HEK293 (cell line): Measurements from ENCODE around the gene CORO6.

ENCODE experiments used
- CTCF ChIA-PET: fragments of 350-600 bp; formaldehyde crosslinking; extraction: SDS; loops from one replicate; lab custom pipeline; 2021; ENCODE audit warnings: antibody characterized with exemption; lab: Yijun Ruan, JAX
- POLR2A ChIA-PET: fragments of 300-600 bp; formaldehyde crosslinking; extraction: SDS; loops from one replicate; lab custom pipeline; 2020; ENCODE audit warnings: antibody characterized with exemption, inconsistent platforms; lab: Yijun Ruan, JAX
- H3K27ac ChIP-seq: fragments of 200-500 bp; sonication (Bioruptor generic); 2 replicates; pipeline ENCODE4 v1.5.1; 2014; ENCODE audit warnings: low read depth, low read length, control low read depth, inconsistent platforms; ENCODE audit errors: extremely low read depth
- H3K36me3 ChIP-seq, 2 experiments: fragments of 200-500 bp in 1 of 2; sonication (Bioruptor generic) in 1 of 2; 1 replicate in 1 of 2; 2 replicates in 1 of 2; pipeline ENCODE4 v1.5.1; 2014 to 2017; ENCODE audit warnings: inconsistent platforms in 2 of 2, low read length in 2 of 2; ENCODE audit not compliant: control insufficient read depth in 2 of 2, insufficient read depth in 1 of 2
- H3K4me1 ChIP-seq: fragments of 200-500 bp; sonication (Bioruptor generic); 2 replicates; pipeline ENCODE4 v1.5.1; 2014; ENCODE audit warnings: mild to moderate bottlenecking, low read length, inconsistent platforms; ENCODE audit not compliant: control insufficient read depth, insufficient read depth
- H3K4me3 ChIP-seq: 2 replicates; pipeline ENCODE4 v1.5.1; 2011; ENCODE audit warnings: low read depth, mild to moderate bottlenecking, control low read depth, low read length, moderate library complexity
- H3K9me3 ChIP-seq: fragments of 200-500 bp; sonication (Bioruptor generic); 2 replicates; pipeline ENCODE4 v1.5.1; 2014; ENCODE audit warnings: low read depth, low read length, inconsistent platforms; ENCODE audit not compliant: control insufficient read depth, insufficient read depth
- GLI4 ChIP-seq: fragments of 450-650 bp; formaldehyde crosslinking; IDR thresholded peaks from 2 replicates; pipeline ENCODE4 v1.5.1; 2016; ENCODE audit warnings: missing biosample characterization, missing genetic modification characterization
- ZBTB49 ChIP-seq: fragments of 450-650 bp; formaldehyde crosslinking; IDR thresholded peaks from 2 replicates; pipeline ENCODE4 v1.5.1; 2016; ENCODE audit warnings: missing biosample characterization, missing genetic modification characterization, low read depth
- ZBTB6 ChIP-seq: fragments of 450-650 bp; formaldehyde crosslinking; IDR thresholded peaks from 2 replicates; pipeline ENCODE4 v1.5.1; 2017; ENCODE audit warnings: missing biosample characterization, missing genetic modification characterization
- ZBTB8A ChIP-seq: fragments of 450-650 bp; formaldehyde crosslinking; IDR thresholded peaks from 2 replicates; pipeline ENCODE4 v1.5.1; 2016; ENCODE audit warnings: missing biosample characterization, missing genetic modification characterization
- ZFP69B ChIP-seq: fragments of 450-650 bp; formaldehyde crosslinking; IDR thresholded peaks from 2 replicates; pipeline ENCODE4 v1.5.1; 2016; ENCODE audit warnings: missing biosample characterization, missing genetic modification characterization
- ZNF121 ChIP-seq: fragments of 450-650 bp; formaldehyde crosslinking; IDR thresholded peaks from 2 replicates; pipeline ENCODE4 v1.5.1; 2016; ENCODE audit warnings: missing biosample characterization, missing genetic modification characterization
- ZNF133 ChIP-seq: fragments of 450-650 bp; formaldehyde crosslinking; IDR thresholded peaks from 2 replicates; pipeline ENCODE4 v1.5.1; 2016; ENCODE audit warnings: missing biosample characterization, missing genetic modification characterization
- ZNF274 ChIP-seq, 2 experiments: fragments of 200-500 bp in 1 of 2; fragments of 450-650 bp in 1 of 2; sonication (Bioruptor generic) in 1 of 2; formaldehyde crosslinking in 1 of 2; IDR thresholded peaks; 2 replicates each; pipeline versions ENCODE4 v1.5.1 to v1.6.1; 2014 to 2016; ENCODE audit warnings: borderline replicate concordance in 1 of 2, inconsistent platforms in 1 of 2, low read length in 1 of 2, missing biosample characterization in 1 of 2, missing genetic modification characterization in 1 of 2
- ZNF311 ChIP-seq: fragments of 450-650 bp; formaldehyde crosslinking; IDR thresholded peaks from 2 replicates; pipeline ENCODE4 v1.5.1; 2017; ENCODE audit warnings: missing biosample characterization, missing genetic modification characterization, borderline replicate concordance
- ZNF449 ChIP-seq: fragments of 450-650 bp; formaldehyde crosslinking; IDR thresholded peaks from 2 replicates; pipeline ENCODE4 v1.5.1; 2017; ENCODE audit warnings: missing biosample characterization, mild to moderate bottlenecking, missing genetic modification characterization, moderate library complexity
- ZNF473 ChIP-seq: fragments of 450-650 bp; formaldehyde crosslinking; IDR thresholded peaks from 2 replicates; pipeline ENCODE4 v1.5.1; 2017; ENCODE audit warnings: missing biosample characterization, missing genetic modification characterization
- ZNF518A ChIP-seq: fragments of 450-650 bp; formaldehyde crosslinking; conservative IDR thresholded peaks from 2 replicates; pipeline ENCODE4 v1.5.1; 2016; ENCODE audit warnings: low read depth, missing biosample characterization, missing genetic modification characterization
- ZNF596 ChIP-seq: fragments of 450-650 bp; IDR thresholded peaks from 2 replicates; pipeline ENCODE4 v1.5.0; 2018; ENCODE audit warnings: missing biosample characterization, mild to moderate bottlenecking, missing genetic modification characterization, moderate library complexity
- ZNF600 ChIP-seq: fragments of 450-650 bp; formaldehyde crosslinking; IDR thresholded peaks from 2 replicates; pipeline ENCODE4 v1.5.1; 2016; ENCODE audit warnings: missing biosample characterization, missing genetic modification characterization
- ZNF610 ChIP-seq: fragments of 450-650 bp; formaldehyde crosslinking; IDR thresholded peaks from 2 replicates; pipeline ENCODE4 v1.5.1; 2016; ENCODE audit warnings: missing biosample characterization, missing genetic modification characterization, borderline replicate concordance
- TF ChIP-seq, protein P1 (sequence below): fragments of 450-650 bp; formaldehyde crosslinking; IDR thresholded peaks from 2 replicates; pipeline ENCODE4 v1.5.1; 2016; ENCODE audit warnings: missing biosample characterization, missing genetic modification characterization
- TF ChIP-seq, protein P2 (sequence below): fragments of 450-650 bp; formaldehyde crosslinking; IDR thresholded peaks from 2 replicates; pipeline ENCODE4 v1.5.1; 2016; ENCODE audit warnings: missing biosample characterization, missing genetic modification characterization

The CORO6 gene

GRCh38 chr17:29603109-29603674 is 19.5 kb downstream of the CORO6 start:
- no peak overlapping the region for H3K27ac ChIP-seq
- H3K4me1 ChIP-seq: no peaks in the 10 kb centered on the region; the same call in 1 of the 2 replicates
- H3K4me3 ChIP-seq: no peak overlapping the region
- H3K9me3 ChIP-seq: no peaks in the 10 kb centered on the region
- H3K36me3 ChIP-seq: no peaks in the 10 kb centered on the region; a peak in 1 of 3 replicates
- ChIA-PET CTCF (interaction anchor here (4.6 kb wide), 1 partner anchor 10 kb away, joined by 23 read pairs; the partner anchor contains the start of gene ANKRD13B), POLR2A (no interaction called here)
- TF ChIP-seq, protein P1, sequence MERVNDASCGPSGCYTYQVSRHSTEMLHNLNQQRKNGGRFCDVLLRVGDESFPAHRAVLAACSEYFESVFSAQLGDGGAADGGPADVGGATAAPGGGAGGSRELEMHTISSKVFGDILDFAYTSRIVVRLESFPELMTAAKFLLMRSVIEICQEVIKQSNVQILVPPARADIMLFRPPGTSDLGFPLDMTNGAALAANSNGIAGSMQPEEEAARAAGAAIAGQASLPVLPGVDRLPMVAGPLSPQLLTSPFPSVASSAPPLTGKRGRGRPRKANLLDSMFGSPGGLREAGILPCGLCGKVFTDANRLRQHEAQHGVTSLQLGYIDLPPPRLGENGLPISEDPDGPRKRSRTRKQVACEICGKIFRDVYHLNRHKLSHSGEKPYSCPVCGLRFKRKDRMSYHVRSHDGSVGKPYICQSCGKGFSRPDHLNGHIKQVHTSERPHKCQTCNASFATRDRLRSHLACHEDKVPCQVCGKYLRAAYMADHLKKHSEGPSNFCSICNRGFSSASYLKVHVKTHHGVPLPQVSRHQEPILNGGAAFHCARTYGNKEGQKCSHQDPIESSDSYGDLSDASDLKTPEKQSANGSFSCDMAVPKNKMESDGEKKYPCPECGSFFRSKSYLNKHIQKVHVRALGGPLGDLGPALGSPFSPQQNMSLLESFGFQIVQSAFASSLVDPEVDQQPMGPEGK: no peak
- TF ChIP-seq ZNF473: no peak
- TF ChIP-seq ZNF449: peak; percentile 84
- TF ChIP-seq, protein P2, sequence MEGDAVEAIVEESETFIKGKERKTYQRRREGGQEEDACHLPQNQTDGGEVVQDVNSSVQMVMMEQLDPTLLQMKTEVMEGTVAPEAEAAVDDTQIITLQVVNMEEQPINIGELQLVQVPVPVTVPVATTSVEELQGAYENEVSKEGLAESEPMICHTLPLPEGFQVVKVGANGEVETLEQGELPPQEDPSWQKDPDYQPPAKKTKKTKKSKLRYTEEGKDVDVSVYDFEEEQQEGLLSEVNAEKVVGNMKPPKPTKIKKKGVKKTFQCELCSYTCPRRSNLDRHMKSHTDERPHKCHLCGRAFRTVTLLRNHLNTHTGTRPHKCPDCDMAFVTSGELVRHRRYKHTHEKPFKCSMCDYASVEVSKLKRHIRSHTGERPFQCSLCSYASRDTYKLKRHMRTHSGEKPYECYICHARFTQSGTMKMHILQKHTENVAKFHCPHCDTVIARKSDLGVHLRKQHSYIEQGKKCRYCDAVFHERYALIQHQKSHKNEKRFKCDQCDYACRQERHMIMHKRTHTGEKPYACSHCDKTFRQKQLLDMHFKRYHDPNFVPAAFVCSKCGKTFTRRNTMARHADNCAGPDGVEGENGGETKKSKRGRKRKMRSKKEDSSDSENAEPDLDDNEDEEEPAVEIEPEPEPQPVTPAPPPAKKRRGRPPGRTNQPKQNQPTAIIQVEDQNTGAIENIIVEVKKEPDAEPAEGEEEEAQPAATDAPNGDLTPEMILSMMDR: no peak
- TF ChIP-seq ZFP69B: no peak
- TF ChIP-seq ZNF274 (IDR thresholded peaks at IDR 0.05; ENCODE audit: low read length): no peak
- no peak for TF ChIP-seq ZNF274 (tag by site-specific recombination; IDR thresholded peaks at IDR 0.05; ENCODE audit: borderline replicate concordance)
- peak; percentile 94 for TF ChIP-seq ZNF121 (tag by site-specific recombination)

DNA sequence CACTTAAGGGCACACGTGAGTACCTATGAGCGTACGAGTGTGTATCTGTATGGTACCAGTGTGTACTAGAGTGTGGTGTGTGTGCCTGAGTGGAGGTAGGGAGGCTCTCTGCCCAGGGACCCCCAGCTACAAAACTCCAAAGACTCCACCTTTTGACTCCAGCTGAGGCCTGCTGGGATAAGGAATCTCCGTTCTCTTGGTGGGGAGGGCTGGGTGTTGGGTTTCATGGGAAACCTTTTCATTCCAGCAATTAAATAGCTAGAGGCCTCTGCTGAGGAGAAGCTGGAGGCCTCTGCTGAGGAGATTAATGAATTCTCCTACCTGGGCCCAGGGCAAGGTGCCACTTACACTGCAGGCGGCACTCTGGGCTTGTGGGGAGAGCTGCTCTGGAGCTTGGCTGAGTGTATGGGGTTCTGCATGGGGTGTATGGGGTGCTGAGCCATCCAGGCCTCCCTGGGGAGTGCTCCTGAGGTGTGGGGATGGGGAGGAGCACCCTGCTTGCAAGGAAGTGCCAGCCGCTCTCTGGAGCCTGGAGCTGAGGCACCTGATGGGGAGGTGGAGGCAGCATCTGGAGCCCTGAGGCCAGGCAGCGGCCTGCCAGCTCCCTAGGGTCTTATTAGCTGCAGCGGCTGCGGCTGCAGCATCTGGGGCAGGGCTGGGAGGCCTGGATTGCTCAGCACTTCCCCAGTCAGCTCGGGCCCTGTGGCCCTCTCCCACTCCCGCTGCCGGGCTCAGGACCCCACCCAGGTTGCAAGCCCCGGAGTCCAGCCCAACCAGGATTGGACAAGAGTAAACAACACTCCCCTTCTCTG is 25.1 kb downstream of the CORO6 start:
- H3K4me1 ChIP-seq: peaks cover 29% of the 10 kb centered on the region
- POLR2A ChIA-PET: interaction anchor here (0.5 to 1.4 kb wide), 3 partner anchors 21 to 834 kb away, joined by 3 to 6 read pairs (median 3); partner anchors contain the start of gene CORO6
- CTCF ChIA-PET: interaction anchor here (0.9 to 1.7 kb wide), 4 partner anchors 21 to 424 kb away, joined by 3 to 8 read pairs (median 4); no protein-coding TSS in a partner anchor
- H3K27ac ChIP-seq: peak overlapping the region; percentile 61
- H3K36me3 ChIP-seq: no peaks in the 10 kb centered on the region
- no peaks in the 10 kb centered on the region for H3K9me3 ChIP-seq
- no peak overlapping the region for H3K4me3 ChIP-seq
- peak; percentile 86 for TF ChIP-seq ZBTB8A (tag by site-specific recombination)
- no peak for TF ChIP-seq ZNF311 (tag by site-specific recombination)
- no peak for TF ChIP-seq ZNF518A
- peak; percentile 52; the same call in 1 of the 2 replicates for TF ChIP-seq ZNF133
- peak; percentile 57 for TF ChIP-seq ZNF600
- no peak for TF ChIP-seq ZBTB49 (tag by site-specific recombination)
- no peak; the same call in 1 of the 2 replicates for TF ChIP-seq GLI4 (tag by site-specific recombination)
- TF ChIP-seq ZNF596 (tag by site-specific recombination): 0 out of 2 replicates have a peak, but pooled peaks have one; percentile 15
- TF ChIP-seq ZBTB6 (tag by site-specific recombination): peak; percentile 66; the same call in 1 of the 2 replicates
- TF ChIP-seq ZNF610 (tag by site-specific recombination): peak; percentile 57; the same call in 1 of the 2 replicates
